ENCODE results near the gene KCNAB1.

The KCNAB1 gene

DNA sequence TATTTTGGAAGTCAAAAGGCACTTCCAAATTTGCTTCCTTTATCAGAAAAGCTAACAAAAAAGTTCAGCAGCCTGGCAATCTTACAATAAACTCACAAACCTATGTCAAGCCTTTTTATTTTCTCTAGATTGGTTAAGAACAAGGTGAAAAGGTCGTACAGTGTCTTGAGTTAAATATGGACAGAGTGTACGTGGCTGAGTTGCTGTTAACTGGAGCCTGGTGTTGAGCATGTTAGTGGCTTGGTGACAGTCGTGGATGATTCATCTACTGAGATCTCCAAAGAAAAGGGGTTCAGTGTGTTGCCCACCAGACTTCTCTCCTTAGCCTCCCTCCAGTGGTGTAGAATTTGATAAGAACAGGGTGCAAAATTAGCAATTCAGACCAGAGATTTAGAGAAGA lies 344.8 kb downstream of the KCNAB1 start:
- no peak for DNase-seq

DNA sequence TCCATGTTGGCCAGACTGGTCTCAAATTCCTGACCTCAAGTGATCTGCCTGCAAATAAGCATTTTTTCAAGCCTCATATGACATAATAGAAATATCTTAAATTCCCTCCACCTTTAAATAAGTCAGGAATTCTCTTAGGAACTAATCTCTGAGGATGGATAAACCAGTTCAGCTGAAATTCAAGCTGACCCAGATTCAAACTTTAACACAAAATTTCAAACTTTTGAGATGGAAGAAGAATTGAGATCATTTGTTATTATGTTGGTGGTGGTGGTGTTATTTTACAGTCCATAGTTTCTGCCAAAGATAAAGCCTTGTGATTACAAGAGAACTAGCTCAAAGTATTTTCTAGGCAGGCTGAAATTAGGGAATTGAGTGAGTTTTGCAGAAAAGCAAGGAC lies 349.1 kb downstream of the KCNAB1 start:
- DNase-seq = no peak

DNA sequence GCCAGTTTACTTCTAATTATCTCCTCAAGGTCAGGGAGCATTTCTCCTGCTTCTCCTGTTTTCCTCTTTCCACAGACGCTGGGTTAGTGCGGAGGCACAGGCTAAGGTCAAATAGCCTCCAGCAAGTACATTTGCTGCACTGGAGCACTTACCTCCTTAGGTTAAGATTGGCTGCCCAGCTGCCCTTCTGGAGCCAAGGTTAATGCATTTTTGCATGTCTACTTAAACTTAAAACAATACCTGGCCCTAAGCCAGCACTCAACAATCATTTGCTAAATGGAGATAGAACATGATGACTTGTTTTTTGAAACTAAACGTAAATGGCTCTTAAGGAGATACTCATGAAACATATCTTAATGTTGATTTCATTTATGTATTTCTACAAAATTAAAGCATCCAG lies 351.1 kb downstream of the KCNAB1 start:
- no peak for DNase-seq

DNA sequence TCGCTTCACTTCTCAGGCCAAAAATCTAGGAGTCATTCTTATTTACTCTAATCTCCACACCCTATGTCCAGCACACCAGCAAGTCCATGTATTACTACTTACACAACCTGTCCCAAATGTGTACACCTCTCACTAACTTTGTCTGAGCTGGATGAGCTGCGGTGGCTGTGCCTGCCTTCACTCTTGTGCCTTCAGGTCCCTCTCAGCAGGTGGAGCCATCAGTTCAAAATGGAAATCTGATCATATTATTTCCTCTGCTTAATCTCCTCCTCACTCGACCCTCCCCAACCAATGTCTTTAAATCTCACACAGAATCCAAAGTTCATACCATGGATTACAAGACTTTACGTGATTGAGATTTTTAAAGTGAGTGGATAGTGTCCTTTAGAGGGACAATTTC lies 351.8 kb downstream of the KCNAB1 start:
- no peak for DNase-seq

DNA sequence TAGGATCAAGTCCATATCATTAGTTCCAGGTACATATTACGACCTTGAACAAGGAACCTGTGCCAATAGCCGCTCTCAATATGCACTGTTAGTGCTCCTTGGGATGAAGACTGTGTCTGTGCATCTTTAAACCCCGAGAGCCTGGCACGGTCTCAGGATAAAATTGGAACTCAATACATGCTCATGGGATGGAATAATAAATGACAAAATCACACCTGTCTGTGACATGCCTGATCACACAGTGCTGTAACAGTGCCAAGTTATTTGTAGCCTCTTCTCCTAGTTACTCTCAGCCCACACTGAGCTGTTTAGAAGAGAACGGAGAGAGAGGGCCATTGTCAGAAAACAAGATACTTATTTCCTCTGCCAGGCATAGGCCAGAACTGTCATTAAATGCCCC lies 352.3 kb downstream of the KCNAB1 start:
- no peak for DNase-seq

DNA sequence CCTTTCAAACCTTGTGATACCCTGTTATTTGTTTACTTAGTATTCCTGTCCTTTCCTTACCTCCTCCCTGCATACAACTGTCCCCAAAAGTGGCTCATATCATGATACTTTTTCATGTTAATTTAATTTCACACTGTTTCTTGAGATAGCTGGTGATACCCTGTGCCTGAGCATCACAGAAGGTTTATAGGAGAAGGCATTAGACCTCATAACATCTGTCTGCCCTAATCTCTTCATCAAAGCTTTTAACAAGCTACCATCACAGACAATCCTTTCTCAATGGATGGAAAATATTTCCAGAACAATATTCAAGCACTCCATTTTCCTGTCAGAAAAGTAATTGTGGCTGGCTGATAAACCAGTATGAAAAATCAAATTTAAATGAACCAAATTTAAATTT lies 353.0 kb downstream of the KCNAB1 start:
- no peak for DNase-seq

DNA sequence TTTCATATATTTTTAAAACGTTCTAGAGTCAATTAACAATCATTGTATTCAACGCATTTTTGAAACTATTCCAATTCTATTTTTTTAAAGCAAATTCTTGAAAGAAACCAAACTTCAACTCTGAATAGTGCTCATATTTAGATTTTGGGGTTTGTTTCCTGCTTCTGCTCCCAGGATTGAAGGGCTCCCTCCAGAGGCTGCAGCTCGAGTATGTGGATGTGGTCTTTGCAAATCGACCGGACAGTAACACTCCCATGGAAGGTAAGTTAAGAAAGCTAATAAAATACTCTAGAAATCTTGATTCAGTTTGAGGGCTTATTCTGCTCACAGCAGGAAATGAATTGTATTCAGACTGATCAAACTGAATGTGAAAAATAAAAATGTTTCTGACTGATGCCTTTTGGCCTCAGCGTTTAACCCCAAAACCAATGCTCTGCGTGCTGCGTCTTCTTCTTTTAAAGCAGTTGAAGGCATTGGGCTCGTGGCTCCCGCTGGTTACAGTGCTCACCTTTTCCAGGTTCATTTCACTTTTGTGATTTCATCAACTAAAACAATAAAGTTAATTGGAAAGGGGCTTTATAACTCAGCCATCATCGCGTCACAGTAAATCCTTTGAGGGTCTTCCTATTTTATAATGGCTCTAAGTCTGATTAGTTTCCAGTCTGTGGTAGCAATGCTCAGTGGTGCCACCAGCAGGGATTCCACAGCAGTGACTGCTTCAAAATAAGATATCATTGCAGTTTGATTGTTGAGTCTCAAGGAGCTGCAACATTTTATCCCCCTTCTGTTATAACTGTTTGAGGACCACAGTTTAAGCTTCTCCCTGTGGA lies 354.4 kb downstream of the KCNAB1 start:
- DNase-seq = no peak

DNA sequence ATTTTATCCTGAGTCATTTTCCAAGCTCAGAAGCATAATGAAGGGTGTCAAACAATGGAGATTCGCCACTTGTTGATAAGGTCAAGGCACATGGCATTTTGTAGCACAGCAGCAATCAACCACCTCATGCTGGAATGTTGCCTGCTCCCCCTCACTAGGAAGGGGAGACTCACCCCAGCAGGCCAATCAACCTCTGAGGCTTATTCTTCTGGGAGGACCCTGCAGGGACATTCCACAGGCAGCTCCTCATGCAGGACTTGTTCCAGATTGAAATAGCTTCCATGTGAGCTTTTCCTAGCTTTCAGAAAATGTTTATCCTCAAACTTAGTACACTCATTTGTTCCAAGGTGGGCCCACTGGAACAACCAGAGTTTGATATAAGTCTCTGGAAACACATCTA lies 356.9 kb downstream of the KCNAB1 start:
- no peak for DNase-seq

DNA sequence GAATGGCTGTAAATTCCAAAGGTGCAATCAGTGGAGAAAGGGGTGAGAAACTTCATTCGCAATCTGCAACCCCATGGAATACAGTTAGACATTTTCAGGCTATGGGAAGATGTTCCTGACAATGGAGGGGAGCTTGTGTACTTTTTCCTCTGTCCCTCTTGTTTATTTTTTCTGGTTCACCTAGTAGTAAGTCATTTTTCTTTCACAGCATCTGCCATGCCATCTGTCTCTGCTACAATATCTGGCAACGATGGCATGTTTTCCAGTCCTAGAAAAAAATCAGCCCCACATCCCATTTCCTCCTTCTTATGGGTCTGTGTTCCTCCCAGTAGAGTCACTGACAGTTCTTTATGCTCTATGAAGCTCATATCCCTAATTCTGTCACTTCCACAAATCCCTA lies 358.5 kb downstream of the KCNAB1 start:
- DNase-seq = no peak

DNA sequence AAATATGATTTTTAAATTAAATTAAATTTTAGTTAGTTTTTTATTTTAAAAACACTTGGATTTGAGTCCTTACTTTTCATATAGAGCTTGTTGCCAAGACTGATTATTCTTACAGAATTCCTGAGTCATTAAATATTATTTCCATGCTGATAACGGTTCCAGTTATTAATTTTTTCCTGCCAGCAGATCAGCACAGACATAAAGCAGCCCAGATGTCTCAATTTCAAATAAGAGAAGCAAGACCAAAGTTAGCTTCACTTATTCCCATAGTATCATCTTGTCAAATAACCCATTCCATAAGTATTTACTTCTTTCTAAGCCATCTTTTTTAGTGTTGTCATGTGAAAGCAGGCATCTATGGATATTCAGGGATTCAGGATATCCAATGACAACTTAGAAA lies 359.2 kb downstream of the KCNAB1 start:
- no peak for DNase-seq

DNA sequence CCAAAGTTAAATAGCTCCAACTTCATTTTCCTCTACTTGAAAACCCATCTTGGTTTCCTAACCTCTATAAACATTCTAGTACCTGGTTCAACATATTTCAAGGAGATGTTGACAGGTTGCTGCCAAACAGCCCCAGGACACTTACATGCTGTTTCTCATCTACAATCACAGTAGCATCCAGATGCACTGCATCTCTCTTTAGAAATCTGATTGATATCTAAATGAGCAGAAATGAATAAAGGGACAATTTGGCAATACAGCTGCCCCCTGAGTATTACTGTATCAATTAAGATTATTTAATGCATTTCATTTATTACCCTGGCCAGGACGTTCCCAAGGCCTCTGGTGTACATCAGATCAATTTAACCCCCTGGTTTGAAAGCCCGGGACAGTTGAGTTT lies 360.6 kb downstream of the KCNAB1 start:
- no peak for DNase-seq

DNA sequence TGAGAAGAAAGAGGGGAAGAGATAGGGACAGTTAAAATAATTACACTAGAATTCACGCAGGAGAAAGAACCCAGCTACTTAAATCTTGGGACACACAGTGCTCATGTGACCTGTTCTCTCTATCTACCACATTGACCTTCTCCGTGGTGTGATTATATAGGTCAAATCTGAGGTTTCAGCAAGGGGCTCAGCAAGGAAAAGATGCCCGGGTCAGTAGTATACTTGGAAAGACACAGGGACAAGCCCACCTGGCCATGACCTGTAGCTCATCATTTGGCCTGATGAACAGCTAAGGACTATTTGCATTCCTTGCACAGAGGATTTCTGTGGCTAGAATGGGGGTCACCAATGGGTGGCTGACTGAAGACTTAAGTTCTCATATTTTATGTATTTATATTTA lies 362.6 kb downstream of the KCNAB1 start:
- no peak for DNase-seq

DNA sequence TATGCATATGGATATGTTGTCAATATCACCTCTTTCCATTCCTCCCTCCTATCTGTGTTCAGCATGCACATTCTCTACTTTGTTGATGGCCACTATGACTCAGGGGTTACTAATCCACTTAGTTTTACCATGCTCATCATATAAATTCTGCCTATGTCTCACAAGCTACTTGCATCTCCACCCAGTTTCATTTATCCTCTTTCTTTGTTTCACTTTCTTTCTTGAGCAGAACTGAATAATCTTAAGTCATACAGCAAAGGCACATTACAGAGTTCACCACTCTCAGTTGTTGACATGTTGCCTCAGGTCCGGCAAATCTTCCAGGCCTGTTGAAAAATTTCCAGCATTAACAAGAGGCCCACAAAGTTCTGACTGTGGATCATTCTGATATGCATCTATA lies 363.0 kb downstream of the KCNAB1 start:
- DNase-seq = no peak

DNA sequence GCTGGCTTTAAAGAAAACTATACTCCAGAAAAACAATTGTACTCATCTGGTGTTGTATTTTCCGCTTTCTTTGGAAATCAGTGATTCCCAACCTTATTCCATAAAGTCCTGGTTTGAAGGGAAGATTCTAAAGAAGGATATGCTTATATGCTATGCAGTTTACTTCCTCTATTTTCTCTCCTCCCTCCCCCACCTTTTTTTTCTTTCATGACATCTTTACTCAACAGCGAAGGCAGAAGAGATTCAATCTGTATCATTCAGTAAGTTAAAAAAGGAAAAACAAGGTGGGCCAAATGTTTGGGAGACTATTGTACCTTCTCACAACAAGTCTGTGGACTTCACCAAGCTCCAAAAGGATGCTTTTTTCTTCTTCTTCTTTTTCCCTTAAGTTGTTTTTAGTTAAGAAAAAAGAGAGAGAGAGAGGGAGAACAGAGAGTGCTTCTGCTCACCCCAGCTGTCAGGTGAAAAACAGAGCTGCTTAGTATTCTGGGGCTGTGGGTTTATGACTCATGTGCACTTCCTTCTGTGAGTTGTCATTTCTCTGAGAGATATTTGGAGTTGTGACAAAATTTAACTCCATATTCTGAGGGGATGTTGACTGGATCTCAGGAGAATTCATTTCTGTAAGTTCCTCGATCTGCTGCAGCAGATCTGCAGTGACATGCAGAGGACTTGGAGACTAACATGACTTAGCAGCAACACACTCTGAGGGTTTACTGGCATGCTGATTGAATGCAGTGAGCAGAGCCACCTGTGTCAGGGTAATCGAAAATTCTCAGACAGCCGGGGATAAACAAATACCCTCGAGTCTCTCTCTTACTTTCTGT lies 363.8 kb downstream of the KCNAB1 start:
- DNase-seq = no peak

DNA sequence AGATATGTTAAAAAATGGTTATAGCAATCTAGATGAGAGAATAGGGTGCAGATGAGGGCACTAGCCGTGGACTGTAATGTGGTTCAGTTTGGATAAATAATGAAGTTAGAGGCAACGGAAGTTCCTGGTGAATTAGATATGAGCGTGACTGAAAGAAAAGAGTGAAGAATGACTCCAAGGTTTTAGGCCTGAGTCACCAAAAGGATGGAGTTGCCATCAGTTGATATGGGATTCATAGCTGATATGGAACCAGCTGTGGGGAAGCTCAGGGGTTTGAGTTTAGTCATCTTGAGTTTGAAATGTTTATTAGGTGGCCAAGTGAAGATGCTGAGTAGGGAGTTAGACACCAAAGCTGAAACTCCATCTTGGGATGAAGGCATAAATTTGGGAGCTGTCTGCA lies 368.4 kb downstream of the KCNAB1 start:
- no peak for DNase-seq

DNA sequence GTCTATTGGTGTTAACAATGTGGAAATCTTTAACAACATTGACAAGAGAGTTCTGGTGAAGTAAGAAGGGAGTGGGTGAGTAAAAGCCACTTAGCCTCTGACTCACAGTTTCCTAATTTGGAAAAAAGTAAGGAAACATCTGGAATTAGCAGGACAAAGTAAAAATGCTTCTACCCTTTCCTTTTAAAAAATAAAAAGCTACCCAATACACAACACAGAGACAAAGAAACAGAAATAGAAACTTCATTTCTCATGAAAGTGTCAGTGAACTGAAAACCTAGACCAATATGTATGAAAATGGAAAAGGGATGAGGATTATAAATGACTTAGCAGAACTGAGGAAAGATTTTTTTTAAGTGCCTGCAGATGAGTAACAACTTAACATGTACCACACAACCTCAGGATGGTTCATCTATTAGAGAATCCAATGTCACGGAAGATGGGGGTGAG lies 369.1 kb downstream of the KCNAB1 start:
- no peak for DNase-seq

DNA sequence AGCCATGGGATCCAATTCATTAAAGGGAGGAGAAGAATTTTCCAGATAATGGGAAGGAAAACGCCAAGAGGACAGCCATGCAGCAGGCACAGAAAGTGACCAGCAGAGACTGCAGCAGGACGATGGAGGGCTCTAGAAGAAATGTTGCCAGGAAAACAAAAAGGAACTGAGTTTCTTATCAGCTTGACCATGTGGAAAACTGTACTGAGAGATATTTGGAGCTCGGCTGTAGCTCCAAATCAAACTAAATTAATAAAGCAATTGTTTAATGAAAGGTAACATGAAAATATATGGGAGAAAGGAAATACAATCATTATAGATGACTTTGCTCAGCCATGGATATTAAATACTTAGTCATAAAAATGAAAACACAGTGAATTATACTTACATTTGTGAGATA lies 370.8 kb downstream of the KCNAB1 start:
- no peak for DNase-seq

DNA sequence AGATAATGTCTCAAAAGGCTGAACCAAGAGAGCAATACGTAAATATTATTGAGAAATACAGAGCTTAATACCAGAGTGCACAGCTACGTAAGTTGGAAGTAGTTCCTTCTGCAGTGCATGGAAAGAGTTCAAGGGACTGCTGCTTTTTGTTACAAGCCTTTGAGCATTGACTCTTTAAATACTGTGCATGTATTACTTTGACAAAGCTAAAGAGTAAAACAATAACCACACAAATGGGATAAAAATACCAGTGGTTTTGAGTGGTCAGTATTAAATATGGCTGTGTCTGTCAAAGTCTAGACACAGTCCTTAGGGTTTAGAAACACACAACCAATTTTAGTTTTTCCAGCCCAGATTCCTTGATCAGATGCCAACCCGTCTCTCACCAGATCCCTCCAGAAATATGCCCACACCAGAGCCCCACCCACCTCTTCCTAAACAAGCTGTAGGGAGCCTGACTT lies 372.5 kb downstream of the KCNAB1 start:
- no peak for DNase-seq

DNA sequence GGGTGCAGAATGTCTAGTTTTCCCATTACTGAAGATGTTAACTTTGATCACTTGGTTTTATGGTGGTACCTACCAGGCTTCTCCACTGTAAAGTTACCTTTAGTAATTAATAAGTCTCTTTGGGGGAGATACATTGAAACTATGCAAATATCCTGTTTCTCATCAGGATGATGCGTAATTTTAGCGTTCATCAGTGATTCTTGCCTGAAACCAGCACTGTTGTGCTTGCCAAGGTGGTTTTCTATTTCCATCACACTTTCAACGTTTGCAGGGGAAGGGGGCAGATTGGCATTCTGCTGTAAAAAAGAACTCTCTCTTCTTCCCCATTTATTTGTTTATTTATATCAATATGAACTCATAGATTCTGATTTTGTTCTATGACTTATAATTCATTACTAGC lies 373.5 kb downstream of the KCNAB1 start:
- DNase-seq = no peak

DNA sequence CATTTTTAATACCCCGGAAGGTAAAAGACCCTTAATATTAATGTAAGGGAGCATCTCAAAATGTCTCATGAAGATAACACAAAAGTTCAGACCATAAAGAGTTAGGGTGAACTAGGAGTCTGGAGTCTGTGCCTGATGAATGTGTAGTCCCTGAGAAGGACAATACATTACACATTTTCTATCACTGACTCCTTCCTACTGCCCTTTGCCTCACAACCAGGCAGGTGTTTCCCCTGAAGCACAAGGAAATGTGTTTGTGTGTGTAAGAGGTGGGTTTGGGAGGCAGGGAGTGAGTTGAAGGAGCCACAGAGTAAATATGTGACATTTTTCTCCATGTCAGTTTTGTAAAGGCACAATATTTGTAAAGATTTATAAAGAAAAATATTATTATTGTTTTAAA lies 375.4 kb downstream of the KCNAB1 start:
- DNase-seq = no peak

DNA sequence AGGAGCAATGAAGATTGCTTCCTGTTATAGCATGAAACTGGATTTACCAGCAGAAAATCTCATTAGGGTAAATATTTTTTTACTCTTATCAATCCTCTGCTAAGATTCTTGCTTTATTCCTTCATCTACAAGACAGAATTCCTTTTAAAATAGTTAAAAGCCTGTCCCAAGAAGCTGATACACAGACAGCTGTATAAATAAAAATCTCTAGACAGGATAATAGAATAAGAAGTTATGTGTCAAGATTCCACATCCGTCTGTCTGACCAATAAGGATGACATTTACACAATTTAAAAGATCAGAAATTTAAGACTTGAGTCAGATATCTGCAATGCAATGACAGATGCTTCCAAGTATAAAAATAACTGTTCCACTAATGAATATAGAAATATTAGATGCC lies 376.9 kb downstream of the KCNAB1 start:
- DNase-seq = no peak

DNA sequence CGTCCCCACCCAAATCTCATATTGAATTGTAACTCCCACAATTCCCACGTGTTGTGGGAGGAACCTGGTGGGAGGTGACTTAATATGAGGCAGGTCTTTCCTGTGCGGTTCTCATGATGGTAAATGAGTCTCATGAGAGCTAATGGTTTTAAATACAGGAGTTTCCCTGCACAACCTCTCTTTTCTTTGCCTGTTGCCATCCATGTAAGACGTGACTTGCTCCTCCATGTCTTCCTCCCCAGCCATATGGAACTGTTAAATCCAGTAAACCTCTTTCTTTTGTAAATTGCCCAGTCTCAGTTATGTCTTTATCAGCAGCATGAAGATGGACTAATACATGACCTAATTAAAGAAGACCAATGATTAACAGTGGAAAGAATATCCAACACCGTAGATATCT lies 377.9 kb downstream of the KCNAB1 start:
- DNase-seq = no peak

DNA sequence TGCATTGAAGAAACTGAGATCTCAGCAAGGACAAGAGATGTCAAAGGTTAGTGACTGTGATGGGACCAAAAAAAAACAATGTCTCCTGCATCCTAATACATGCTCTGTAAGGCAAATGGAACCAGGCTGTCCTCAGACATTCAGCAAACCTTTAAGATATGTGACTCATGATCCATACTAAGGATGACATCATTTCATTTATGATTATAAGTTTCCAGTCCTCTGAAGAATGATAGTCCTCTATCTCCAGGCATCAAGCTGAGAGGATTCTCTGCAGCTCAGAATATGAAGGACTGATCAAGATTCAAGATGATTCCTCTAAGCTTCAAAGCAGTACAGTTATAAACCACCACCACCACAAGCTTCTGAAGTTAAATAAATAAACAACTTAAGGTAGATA lies 386.9 kb downstream of the KCNAB1 start:
- DNase-seq = no peak

Data from midbrain (tissue), 1 donor.